Stimulated activated naive CD8-positive, alpha-beta T cell treated with anti-CD3 and anti-CD28 coated beads, Interleukin-15, amount 100 ng/mL, for 72 hours (primary cell): ENCODE data around the gene ADGRG1.

Experiments
- ATAC-seq: fragments of 150-1000 bp; cut with Tn5 transposase; 2 replicates; pipeline ENCODE4 v1.10.0; 2021; ENCODE audit warnings: mild to moderate bottlenecking, moderate library complexity
- DNase-seq, 2 donors: peaks; one replicate each; pipeline ENCODE4 v3.0.0; 2021 to 2022
- H3K27ac Mint-ChIP-seq, 2 donors: one replicate each; pipeline ENCODE4 v1.8.0; 2022; ENCODE audit warnings: mild to moderate bottlenecking in 2 of 2, mixed read lengths in 2 of 2, moderate library complexity in 2 of 2
- H3K27me3 Mint-ChIP-seq: one replicate; pipeline ENCODE4 v1.8.0; 2022; ENCODE audit warnings: mixed read lengths
- H3K4me1 Mint-ChIP-seq: one replicate; pipeline ENCODE4 v1.8.0; 2022; ENCODE audit warnings: mild to moderate bottlenecking, mixed read lengths
- H3K4me3 Mint-ChIP-seq, 2 donors: one replicate each; pipeline ENCODE4 v1.8.0; 2022; ENCODE audit warnings: mild to moderate bottlenecking in 2 of 2, mixed read lengths in 2 of 2, moderate library complexity in 1 of 2
- H3K9me3 Mint-ChIP-seq, 2 donors: one replicate each; pipeline ENCODE4 v1.8.0; 2022; ENCODE audit warnings: mixed read lengths in 2 of 2

ADGRG1 gene

DNA sequence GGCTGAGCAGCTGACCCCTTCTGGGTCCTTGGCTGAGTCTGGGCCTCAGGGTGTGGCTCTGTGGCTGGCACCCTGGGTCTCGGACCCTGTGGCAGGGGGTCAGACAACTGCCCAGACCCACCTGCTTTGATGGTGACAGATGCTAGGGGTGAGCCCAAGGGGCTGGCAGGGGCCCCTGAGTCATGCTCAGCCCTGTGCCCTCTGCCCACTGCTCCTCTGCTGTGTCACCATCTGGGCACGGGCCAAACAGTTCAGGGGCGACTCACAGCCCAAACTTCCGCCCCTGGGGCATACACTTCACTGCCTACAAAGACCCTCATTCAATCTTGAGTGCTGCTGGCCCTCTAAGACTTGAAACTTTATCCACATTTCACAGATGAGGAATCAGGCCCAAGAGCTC, 5.7 kb downstream of the ADGRG1 start:
- Mint-ChIP-seq H3K4me3 (no peak overlapping the region), H3K27ac (no peak overlapping the region), H3K4me1 (peaks cover 28% of the 10 kb centered on the region), H3K27me3 (peaks cover 49% of the 10 kb centered on the region), H3K9me3 (no peaks in the 10 kb centered on the region)
- ATAC-seq (no peak), DNase-seq (no peak)

DNA sequence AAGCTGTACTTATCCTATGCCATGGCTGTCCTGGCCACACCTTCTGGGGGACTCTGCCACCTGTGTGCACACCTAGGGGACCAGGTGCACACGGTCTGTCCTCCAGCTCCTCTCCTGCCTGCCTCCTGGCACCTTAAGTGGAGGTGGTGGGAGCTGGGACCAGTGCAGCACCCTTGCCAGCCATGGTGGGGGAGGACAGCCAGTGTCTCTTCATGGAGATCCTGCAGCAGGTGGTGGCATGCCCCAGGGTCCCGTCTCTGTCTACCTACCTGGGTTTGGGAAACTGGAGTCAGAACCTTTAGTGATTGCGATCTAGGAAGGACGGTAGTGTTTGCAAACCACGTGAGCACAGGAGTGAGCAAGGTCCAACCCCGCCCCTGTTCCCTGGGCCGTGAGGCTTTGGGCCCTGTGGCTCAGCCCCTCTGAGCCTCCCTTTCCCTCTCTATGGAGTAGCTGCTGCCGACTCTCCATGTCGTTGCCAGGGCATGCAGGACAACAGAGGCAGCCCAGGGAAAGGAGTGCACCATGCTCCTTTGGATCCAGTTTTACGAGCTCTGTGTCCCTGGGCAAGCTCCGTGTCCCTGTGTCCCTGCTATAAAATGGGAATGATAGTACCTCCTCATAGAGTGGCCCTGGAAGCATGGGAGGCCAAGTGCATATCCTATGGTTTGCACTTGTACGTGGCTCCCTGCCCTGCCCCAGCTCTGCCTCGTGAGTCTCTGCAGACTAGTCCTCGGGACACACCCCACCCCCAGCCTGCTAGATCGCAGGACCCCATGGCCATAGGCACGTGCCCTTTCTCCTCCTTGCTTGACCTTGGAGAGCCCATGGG, 7.1 kb downstream of the ADGRG1 start:
- DNase-seq (no peak), ATAC-seq (no peak)
- Mint-ChIP-seq H3K4me1 (peaks cover 25% of the 10 kb centered on the region), H3K4me3 (no peak overlapping the region), H3K27ac (no peak overlapping the region), H3K9me3 (no peaks in the 10 kb centered on the region), H3K27me3 (peaks cover 35% of the 10 kb centered on the region)

DNA sequence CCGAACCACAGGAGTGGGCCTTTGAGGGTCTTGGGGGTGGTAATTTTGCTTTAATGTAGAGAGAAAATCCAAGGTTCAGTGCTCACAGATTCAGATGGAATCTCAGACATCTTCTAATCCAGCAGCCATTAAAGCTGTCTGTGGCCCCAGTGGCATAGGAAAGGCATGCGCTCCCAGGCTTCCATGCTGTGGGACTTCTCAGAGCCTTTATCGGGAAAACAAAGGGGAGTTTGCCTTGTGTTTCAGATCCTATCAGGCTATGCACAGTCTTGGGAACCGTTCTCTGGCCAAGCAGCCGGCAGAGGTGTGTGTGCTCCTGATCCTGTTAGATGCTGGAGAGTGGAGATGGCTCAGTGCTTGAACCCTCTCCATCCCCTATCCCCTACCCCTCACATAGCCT, 7.8 kb downstream of the ADGRG1 start:
- ATAC-seq (no peak), DNase-seq (no peak)
- H3K9me3 Mint-ChIP-seq = no peaks in the 10 kb centered on the region
- peaks cover 28% of the 10 kb centered on the region for H3K27me3 Mint-ChIP-seq
- H3K4me3 Mint-ChIP-seq = no peak overlapping the region
- peaks cover 18% of the 10 kb centered on the region for H3K4me1 Mint-ChIP-seq
- H3K27ac Mint-ChIP-seq = no peak overlapping the region

DNA sequence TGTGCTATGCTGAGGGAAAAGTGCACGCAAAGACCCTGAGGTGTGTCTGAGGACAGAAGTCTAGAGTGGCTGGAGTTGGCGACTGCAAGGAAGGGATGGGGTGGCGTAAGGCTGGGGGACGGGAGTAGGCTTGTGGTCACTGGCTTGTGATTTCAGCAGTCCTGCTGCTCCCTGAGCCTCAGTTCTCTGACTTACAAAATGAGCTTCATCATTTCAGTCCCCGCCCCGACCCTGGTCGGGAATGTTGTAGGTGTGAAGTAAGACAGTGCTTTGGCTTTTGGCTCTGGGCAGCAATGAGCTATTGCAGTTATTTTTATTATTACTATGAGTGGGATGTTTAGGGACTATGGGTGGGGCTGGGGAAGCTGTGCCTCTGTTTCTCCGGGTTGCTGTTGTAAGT, 8.6 kb downstream of the ADGRG1 start:
- Mint-ChIP-seq H3K4me1 (peaks cover 18% of the 10 kb centered on the region), H3K4me3 (no peak overlapping the region), H3K27ac (no peak overlapping the region), H3K9me3 (no peaks in the 10 kb centered on the region), H3K27me3 (peaks cover 25% of the 10 kb centered on the region)
- no peak for DNase-seq
- ATAC-seq = no peak

DNA sequence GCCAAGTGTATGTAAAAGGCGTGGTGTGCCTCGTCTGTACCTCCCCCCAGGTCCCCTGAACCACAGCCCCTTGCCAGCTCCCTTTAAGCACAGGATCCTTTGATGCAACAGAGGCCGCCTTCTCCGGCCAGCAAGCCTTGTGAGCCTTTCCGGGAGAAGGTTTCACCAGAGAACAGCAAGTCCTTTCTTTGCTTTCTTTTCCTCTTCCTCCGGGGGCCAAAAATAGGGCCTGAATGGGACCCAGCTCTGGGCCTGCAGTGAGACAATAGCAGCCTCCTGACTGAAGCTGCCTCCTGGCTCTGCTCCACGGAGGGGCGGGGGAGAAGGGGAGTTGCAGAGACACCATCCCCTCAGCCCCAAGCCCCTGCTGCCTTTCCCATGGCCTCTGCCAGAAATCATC, 9.0 kb downstream of the ADGRG1 start:
- no peaks in the 10 kb centered on the region for H3K9me3 Mint-ChIP-seq
- no peak overlapping the region for H3K27ac Mint-ChIP-seq
- DNase-seq = no peak
- peaks cover 18% of the 10 kb centered on the region for H3K4me1 Mint-ChIP-seq
- peaks cover 25% of the 10 kb centered on the region for H3K27me3 Mint-ChIP-seq
- H3K4me3 Mint-ChIP-seq = no peak overlapping the region
- ATAC-seq = no peak

DNA sequence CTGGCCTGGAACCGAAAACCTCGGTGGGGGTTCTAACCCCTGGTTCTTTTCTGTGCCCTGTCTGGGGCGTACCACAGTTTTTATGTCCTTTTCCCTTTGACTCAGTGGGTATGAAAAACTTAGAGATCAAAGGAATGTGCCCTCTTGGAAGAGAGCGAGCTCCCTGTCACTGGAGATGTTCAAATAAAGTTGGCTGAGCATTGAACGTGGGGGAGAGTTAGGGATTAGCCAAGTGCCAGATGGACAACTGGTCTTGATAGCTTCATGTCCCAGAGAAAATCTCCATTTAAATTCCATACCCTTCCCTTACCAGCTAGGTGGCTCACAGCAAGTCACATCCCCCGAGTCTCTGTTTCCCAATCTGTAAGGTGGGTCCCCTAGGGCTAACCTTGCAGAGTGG, 9.5 kb downstream of the ADGRG1 start:
- no peak for ATAC-seq
- H3K27me3 Mint-ChIP-seq = peaks cover 25% of the 10 kb centered on the region
- H3K4me3 Mint-ChIP-seq = no peak overlapping the region
- H3K9me3 Mint-ChIP-seq = no peaks in the 10 kb centered on the region
- peaks cover 18% of the 10 kb centered on the region for H3K4me1 Mint-ChIP-seq
- H3K27ac Mint-ChIP-seq = no peak overlapping the region
- no peak for DNase-seq

DNA sequence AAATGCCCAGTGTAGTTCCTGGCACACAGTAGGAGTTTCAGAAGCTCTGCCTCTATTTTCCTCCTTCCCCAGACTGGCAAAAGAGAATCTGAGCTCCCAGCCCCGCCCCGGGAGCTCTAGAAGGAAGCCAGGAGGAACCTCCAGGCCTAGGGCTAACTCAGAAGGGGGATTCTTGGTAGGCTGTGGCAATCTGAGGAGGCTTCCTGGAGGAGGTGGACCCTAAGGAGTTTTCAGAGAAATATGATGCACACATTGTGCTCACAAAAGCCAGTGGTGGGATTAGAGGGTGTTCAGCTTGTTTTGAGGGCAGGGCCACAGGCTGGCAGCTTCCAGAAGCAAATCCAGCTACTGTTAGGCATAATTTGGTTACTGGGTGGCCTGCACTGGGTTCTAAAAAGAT, 10.0 kb downstream of the ADGRG1 start:
- no peak for DNase-seq
- no peak overlapping the region for H3K27ac Mint-ChIP-seq
- H3K9me3 Mint-ChIP-seq = no peaks in the 10 kb centered on the region
- no peak for ATAC-seq
- H3K4me3 Mint-ChIP-seq = no peak overlapping the region
- peaks cover 25% of the 10 kb centered on the region for H3K27me3 Mint-ChIP-seq
- peaks cover 18% of the 10 kb centered on the region for H3K4me1 Mint-ChIP-seq

DNA sequence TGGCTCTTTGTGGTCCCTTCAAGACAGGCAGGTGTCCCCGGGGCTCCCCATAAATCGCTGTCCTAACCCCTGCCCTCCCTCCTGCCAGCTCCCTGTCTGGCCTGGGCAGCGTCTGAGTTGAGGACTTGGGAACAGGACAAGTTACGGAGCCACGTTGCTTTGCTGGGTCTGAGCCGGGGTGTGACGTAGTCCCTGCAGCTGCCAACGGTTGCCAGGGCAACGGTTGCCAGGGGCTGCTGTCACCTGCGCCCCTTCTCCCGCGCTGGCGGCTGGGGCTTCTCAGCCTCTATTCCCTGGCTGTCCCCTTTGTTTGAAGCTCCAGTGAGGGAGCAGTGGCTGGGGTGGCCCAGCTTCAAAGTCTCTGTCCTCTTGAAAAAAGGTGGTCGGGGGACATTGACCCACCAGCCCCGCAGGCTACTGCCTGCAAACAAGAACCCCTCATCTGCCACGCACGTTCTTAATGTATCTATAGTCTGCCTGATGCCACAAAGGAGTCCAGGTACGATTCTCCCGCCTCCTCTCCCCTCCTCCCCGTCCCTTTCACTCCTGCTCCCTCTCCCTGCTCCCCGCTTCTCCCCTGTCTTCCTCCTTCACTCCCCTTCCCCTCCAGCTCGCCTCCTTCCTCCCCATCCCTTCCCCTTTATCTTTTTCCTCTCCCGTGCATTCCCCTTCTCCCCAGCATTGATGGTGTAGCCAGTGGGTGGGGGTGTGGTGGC, 10.9 kb downstream of the ADGRG1 start:
- Mint-ChIP-seq H3K4me1 (peaks cover 18% of the 10 kb centered on the region), H3K27me3 (peaks cover 25% of the 10 kb centered on the region), H3K9me3 (no peaks in the 10 kb centered on the region), H3K27ac (no peak overlapping the region), H3K4me3 (no peak overlapping the region)
- ATAC-seq = peak; percentile 47
- DNase-seq = no peak

DNA sequence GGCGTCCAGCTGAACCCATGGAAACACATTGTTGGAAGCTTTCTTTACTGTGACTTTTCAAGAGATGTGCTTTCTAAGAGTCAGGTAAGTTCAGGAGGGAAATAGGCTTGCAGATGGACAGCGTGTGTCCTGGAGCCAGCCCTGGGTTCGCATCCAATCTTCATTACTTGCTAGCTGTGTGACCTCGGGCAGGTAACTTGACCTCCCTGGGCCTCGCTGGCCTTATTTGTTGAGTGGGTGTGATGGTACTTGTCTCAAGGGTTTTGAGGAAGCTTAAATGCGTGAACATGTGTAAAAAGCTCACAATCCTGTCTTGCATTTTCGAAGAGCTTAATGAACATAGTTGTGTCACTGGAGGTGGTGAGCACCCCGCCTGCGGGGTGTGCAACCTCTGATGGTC, 11.8 kb downstream of the ADGRG1 start:
- Mint-ChIP-seq H3K4me1 (peaks cover 18% of the 10 kb centered on the region), H3K4me3 (no peak overlapping the region), H3K27ac (no peak overlapping the region)

DNA sequence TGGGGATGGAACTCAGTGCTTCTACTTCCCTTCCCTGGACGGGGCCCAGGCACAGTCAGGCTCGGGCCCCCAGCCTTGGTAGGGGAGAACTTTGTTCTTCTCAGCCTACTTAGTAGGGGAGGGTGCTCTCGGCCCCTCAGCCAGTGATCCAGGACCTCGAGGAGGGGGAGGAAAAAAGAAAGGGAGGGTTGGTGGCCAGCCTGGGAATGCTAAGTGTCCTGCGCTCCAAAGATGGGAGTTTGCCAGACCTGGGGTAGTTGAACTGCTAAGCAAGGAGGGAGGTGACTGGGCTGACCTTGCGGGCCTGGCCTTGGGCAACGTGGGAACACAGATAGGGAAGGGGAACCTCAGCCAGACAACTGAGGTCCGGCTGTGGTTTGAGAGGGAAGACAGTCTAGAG, 12.2 kb downstream of the ADGRG1 start:
- Mint-ChIP-seq H3K27me3 (peaks cover 18% of the 10 kb centered on the region), H3K9me3 (no peaks in the 10 kb centered on the region), H3K4me3 (no peak overlapping the region), H3K27ac (no peak overlapping the region), H3K4me1 (peaks cover 20% of the 10 kb centered on the region)
- ATAC-seq (no peak), DNase-seq (no peak)

More for the DNA sequence above, 11.8 kb downstream of the ADGRG1 start:
- Mint-ChIP-seq H3K9me3 (no peaks in the 10 kb centered on the region), H3K27me3 (peaks cover 23% of the 10 kb centered on the region)
- ATAC-seq (no peak), DNase-seq (no peak)

DNA sequence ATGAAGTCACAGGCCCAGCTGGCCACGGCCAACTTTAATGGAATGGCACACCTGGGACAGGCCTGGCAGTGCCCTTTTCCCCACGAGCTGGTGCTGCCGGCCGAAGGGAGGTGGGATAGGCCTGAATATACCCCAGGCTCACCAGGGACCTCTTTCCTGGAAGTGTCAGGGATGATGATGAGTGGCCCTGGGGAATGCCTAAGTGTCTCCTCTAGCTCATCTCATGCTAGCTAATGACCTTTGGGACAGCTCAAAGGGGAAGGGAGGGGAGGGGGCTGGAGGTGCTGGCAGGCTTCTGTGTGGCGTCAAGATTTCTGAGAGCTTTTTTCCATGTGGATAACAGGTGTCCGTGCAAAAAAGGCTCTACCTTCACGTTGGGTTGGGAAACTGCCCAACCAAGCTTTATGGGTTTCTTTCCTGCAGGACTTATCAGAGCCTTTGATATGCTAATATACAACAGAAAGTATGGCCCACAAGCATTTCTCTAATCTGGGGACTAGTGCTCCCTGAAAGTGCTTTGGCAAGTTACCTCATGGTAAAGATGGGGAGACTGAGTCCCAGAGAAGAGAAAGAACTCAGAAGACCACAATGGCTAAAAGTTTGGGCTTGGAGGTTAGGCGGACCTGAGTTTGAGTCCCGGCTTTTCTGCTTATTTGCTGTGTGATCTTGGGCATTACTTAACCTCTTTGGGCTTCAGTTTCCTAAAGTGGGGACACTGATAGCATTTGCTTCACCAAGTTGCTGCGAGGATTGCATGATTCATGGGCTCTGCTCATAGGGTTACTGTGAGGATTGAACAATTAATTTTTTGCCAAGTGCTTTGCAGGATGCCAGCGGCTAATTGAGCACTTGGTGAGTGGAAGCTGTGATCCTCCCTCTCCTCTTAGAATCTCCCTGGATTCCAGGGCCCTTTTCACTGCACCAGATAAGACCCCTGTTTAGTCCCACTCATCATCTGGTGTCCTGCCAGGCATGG, 14.0 kb downstream of the ADGRG1 start:
- H3K27me3 Mint-ChIP-seq = peaks cover 13% of the 10 kb centered on the region
- peak overlapping the region in 1 of 2 donors; percentile 28 for H3K27ac Mint-ChIP-seq
- ATAC-seq (no peak), DNase-seq (no peak)
- H3K9me3 Mint-ChIP-seq = no peaks in the 10 kb centered on the region
- H3K4me3 Mint-ChIP-seq = no peak overlapping the region
- H3K4me1 Mint-ChIP-seq = peaks cover 35% of the 10 kb centered on the region

DNA sequence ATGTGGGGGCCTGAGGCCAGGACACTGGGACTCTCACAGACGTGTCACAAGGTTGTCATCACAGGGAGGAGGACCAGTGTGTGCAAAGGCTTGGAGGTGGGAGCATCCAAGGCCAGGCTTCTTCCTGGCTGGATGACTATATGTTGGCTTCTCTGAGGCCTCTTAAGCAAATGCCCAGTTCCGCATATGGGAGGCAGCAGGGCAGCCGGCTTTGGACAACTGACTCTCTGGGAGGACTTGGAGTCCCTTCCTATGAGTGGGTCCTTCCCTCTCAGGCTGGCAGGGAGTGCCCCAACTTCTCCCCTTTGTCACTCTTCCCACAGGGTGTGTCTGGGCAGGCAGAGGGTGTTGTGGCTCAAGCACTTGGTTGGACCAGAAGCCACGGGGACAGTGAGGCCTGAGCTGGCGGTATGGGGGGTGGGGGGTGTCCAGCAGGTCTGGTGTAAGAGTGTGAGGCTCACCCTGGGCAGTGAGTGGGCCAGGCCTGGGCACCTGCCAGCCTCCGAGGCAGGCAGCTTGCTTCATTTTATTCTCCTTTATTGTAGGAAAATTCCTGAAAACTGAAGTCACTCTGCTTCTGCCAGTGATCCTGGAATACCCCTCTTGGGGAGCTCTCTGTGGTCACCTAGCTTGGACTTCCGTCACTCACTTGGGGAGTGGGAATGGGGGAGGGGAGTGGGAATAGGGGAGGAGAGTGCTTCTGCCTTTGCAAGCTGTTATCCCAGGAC, 14.9 kb downstream of the ADGRG1 start:
- Mint-ChIP-seq H3K9me3 (no peaks in the 10 kb centered on the region), H3K27me3 (peaks cover 4% of the 10 kb centered on the region), H3K27ac (no peak overlapping the region), H3K4me3 (no peak overlapping the region), H3K4me1 (peaks cover 40% of the 10 kb centered on the region)
- ATAC-seq (no peak), DNase-seq (no peak)

DNA sequence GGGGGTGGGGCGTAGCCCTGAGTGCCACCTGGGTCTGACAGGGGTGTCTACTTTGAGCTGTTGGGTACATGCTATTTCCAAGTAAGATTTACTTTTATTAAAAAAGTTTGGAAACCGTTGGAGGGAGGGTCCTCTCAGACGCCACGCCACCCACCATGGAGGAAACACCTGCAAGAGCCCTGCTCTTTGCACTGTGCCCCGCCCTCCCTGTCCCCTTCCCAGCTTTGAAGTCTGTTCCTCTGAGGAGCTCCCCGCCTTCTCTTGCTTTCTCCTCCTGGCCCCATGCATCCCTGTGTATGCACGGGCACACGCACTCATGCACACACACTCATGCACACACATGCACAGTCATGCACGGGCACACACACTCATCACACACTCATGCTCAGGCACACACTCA, 15.5 kb downstream of the ADGRG1 start:
- DNase-seq (no peak), ATAC-seq (no peak)
- peaks cover 43% of the 10 kb centered on the region for H3K4me1 Mint-ChIP-seq
- H3K27ac Mint-ChIP-seq = no peak overlapping the region
- no peak overlapping the region for H3K4me3 Mint-ChIP-seq
- H3K27me3 Mint-ChIP-seq = no peaks in the 10 kb centered on the region
- no peaks in the 10 kb centered on the region for H3K9me3 Mint-ChIP-seq

DNA sequence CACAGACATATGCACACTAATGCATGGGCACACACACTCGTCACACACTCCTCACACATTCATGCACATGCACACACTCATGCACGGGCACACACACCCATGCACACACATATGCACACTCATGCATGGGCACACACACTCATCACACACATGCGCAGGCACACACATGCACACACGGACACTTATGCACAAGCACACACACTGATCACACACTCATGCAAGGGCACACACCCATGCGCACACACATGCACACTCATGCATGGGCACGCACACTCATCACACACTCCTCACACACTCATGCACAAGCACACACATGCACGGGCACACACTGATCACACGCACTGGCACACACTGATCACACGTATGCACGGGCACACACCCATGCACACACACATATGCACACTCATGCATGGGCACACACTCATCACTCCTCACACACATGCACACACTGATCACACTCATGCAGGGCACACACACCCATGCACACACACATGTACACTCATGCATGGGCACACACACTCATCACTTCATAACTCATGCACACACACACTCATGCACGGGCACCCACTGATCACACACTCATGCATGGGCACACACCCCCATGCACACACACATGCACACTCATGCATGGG, 16.1 kb downstream of the ADGRG1 start:
- ATAC-seq (no peak), DNase-seq (no peak)
- no peak overlapping the region for H3K27ac Mint-ChIP-seq
- H3K9me3 Mint-ChIP-seq = no peaks in the 10 kb centered on the region
- H3K27me3 Mint-ChIP-seq = no peaks in the 10 kb centered on the region
- no peak overlapping the region for H3K4me3 Mint-ChIP-seq
- H3K4me1 Mint-ChIP-seq = peaks cover 42% of the 10 kb centered on the region

DNA sequence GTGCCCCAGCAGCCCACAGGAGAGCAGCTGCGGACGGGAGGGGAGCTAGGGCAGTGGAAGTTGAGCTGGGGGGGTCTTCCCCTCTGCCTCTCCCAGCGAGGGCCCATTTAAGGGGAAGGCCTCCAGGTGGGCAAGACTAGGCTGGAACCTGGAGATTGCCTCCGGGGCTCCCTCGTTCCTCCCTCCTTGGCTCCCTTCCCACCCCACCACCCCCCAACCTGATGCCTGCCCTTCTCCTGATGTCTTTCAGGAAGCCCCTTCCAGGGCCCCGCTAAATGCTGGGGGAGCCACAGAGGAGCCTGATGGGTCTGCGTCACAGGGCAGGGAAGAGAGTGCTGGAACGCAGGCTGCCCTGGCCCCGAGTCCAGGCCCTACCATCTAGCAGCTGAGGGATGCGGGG, 16.7 kb downstream of the ADGRG1 start:
- H3K4me3 Mint-ChIP-seq = no peak overlapping the region
- H3K4me1 Mint-ChIP-seq = peaks cover 37% of the 10 kb centered on the region
- no peak overlapping the region for H3K27ac Mint-ChIP-seq

More for the DNA sequence above, 16.7 kb downstream of the ADGRG1 start:
- DNase-seq (no peak), ATAC-seq (no peak)
- H3K27me3 Mint-ChIP-seq = no peaks in the 10 kb centered on the region
- no peaks in the 10 kb centered on the region for H3K9me3 Mint-ChIP-seq
